ENCODE results near the gene MC1R.

Gene MC1R

GRCh38 chr16:89897204-89897603 is 21.5 kb upstream of the MC1R start:
- no peak for DNase-seq

GRCh38 chr16:89898201-89898967 is 20.3 kb upstream of the MC1R start:
- DNase-seq = no peak

- no peak for DNase-seq
Measured at GRCh38 chr16:89899879-89900481, 18.7 kb upstream of the MC1R start.

DNA sequence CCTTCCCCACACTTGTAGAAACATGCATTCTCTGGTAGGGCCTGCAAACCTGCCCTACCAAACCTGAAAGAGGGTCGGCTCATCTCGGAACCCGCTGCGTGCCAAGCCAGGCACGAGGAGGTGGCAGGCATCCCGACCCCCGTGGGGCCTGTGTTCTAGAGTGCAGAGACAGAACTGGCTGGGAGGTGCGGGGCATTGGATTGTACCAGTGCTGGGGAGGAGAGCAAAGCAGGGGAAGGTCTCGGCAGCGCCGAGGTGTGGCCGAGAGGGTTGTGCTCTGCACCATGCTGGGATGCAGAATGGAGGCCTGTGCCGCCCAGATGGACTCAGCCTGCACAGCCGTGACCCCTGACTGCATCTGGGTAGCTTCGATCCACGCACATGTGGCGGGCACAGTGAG is 17.8 kb upstream of the MC1R start:
- DNase-seq = no peak

DNA sequence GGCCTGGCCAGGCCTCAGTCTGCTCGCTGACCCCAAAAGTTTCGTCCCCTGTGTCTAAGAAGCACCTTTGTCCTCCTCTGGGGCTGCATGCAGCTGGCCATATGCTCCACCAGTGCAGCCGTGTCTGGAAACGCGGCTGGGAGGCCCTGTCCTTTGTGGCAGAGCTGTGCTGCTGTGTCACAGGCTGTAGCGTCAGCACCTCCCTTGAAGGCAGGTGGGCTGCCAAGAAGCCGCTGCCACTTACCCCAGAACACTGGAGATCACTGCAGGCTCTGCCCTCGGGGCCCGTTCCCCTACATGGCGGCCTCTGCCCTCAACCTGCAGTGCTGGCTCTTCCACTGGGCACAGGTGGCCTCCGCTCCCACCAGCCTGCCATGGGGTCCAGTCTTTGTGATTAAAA is 15.7 kb upstream of the MC1R start:
- no peak for DNase-seq

GRCh38 chr16:89903908-89904515 is 14.7 kb upstream of the MC1R start:
- DNase-seq = no peak

- no peak for DNase-seq
Measured at GRCh38 chr16:89904606-89905510, 13.8 kb upstream of the MC1R start.

DNA sequence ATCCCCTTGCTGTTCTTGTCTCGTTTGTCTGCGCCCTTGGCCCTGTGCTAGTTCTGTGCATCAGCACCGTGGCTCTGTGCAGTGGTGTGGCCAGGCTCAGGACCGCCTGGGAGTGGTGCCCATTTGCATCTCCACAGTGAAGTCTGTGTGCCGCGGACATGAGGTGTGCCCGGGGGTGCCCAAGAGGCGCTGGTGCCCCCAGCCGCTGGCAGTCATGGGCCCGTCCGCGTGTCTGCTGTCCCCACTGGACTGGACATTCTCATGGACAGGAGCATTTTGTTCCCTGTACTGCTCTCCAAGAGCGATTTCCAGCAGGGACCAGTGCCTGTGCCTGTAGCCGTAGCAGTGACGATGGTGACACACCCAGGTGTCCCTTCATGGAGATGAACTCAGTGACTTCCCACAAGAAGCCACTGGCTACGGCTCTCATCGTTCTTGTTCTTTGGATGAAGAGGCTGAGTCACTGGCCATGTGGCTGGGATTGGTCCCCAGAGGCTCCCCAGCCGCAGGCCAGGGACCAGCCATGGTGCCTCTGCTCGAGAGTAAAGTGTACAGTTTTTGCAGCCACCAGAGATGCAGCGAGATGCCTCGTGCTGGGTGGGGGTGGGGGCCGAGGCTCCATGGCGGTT is 13.0 kb upstream of the MC1R start:
- no peak for DNase-seq

GRCh38 chr16:89906140-89907025 is 12.3 kb upstream of the MC1R start:
- DNase-seq = no peak

GRCh38 chr16:89907055-89907814 is 11.4 kb upstream of the MC1R start:
- DNase-seq = no peak

DNA sequence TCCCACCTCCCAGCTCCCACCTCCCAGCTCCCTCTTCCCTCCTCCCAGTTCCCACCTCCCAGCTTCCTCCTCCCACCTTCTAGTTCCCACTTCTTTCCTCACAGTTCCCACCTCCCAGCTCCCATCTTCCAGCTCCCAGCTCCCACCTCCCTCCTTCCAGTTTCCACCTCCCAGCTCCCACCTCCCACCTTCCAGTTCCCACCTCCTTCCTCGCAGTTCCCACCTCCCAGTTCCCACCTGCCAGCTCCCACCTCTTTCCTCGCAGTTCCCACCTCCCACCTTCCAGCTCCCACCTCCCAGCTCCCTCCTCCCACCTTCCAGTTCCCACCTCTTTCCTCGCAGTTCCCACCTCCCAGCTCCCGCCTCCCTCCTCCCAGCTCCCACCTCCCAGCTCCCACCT is 10.4 kb upstream of the MC1R start:
- DNase-seq = no peak

DNA sequence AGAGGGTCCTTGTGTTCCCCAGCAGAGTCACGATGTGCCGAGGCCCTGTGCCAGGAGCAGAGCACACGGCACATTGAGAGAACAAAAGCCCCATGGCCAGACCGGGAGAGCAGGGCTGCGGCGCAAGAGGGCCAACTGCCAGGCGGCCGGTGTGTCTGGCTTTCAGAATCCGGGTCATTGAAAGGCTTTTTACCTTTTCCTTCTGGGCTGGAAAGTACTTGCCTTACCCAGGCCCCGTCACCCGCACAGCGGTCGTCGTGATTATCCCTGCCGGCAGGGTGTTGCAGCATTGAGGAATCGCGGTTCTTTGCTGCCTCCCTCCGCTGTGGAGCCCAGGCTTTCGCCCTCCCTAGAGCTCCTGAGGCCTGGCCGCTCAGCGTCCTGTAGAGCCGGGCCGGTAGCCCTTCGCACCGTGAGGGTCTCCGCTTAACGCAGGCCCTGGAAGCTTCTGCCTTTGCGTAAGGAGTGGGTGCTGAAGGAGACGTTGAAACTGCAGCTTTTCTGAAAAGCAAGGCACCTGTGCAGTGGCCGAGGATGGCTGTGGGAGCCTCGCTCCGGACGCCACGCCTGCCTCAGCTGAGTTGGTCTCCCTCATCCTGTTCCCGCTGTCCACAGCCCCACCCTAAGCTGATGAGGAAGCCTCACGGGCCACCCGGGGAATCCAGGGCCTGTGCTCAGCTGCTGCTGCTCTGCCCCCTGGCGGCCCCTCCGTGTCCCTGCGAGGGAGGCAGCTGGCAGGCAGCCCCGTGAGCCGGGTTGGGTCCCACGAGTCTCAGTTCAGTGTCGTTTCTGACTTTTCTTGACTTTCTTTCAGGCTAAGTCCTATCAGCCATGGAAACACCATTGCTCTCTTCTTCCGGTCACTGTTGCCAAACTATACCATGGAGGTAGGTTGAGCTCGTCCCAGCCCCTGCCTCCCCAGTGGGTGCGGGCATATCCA is 8.6 kb upstream of the MC1R start:
- peak; percentile 19 for DNase-seq

DNA sequence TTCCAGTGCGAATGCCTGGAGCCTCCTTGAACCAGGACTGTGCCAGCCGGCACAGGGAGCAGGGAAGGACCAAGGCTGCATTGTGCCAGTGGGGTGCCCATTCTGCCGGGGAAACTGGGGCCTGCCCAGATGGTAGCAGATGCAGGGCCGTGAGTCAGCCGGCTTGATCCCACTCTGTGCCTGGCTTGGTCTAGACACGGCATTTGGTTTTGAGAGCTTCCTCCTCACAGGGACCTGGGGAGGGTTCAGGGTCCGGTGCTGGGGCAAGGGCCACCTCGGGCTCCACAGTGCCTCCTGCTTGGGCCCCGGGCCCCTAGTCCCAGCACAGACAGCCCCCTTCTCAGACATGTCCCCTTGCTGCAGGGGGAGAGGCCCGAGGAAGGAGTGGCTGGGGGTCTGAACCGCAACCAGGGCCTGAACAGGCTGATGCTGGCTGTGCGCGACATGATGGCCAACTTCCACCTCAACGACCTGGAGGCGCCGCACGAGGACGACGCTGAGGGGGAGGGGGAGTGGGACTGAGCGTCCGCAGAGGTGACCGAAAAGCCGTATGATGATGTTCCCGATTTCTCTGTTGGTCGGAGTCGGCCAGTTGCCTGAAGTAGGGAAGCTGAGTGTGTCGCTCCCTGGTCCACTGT is 7.8 kb upstream of the MC1R start:
- no peak for DNase-seq

DNA sequence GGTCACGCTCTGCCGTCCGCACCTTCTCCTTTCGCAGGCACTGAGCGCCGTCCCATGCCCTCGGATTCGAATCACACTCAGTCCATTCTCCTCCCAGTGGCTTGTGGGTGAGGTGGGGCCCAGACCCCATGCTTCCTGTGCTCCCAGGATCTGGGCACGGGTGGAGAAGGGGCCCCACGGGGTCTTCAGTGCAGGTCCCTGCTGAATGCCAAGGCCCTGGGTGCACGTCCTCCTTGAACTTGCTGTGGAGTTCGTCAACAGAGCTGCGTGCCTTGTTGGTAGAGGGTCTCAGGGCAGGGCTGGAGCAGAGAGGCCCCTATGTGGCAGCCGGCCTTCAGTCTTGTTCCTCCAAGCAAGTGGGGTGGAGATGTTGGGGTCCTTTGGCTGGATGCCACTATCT is 7.3 kb upstream of the MC1R start:
- DNase-seq = no peak

- no peak for DNase-seq
Measured at GRCh38 chr16:89912143-89912542, 6.5 kb upstream of the MC1R start.

DNA sequence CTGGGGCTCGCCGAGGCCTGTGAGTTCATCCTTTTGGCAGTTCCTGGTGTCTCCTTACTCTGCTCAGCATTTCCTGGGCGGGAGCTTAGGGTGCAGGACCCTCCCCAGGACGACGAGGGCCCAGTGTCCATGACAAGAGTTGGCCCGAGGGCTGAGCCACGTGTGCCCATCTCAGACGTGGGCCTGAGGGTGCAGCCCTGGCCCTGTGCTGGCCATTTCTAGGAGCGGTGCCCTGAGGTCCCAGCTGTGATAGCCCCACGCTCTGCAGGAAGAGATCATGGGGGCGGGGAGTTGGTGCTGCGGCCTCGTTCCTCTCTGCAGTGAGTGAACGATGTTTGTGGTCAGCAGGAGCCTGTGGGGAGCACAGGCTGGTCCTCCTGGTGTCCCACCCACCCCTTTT is 6.0 kb upstream of the MC1R start:
- no peak for DNase-seq

DNA sequence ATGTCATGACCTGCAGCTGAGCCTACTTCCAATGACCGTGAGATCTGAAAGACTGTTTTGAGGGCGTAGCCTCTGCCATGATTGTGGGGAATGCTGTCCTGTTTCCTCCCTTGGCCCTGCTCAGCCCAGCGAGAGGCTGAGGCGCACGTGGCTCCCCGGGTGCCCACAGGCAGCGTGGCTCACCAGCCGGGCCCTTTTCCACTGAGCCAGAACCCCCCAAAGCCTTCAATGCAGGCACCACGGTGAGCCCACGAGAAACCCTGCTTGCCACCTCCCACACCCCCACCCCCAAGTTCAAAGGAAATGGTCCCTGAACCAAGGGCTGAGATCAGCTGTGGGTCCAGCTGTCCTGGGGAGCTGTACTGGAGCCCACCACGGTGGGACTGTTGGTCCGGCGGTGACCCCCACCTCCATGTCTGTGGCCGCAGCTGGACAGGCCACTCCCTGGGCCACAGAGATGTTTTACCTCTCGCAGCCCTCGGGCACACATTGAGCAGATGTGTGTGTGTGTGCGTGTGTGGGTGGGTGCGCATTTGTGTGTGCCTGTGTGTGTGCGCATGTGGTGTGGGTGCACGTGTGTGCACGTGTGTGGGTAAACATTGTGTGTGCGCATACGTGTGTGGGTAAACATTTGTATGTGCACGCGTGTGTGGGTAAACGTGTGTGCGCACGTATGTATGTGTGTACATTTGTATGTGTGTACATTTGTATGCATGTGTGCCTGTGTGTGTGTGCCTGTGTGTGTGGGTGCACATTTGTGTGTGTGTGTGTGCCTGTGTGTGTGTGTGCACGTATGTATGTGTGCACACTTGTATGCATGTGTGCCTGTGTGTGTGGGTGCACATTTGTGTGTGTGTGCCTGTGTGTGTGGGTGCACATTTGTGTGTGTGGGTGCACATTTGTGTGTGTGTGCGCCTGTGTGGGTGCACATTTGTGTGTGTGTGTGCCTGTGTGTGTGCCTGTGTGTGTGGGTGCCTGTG is 5.0 kb upstream of the MC1R start:
- DNase-seq = no peak
